Mammary epithelial cell (primary cell): ENCODE results near the gene HDAC4.

Experiments used
- CTCF ChIP-seq, 2 donors: IDR thresholded peaks in 1 of 2; conservative IDR thresholded peaks in 1 of 2; 2 replicates each; pipeline ENCODE4 v1.5.1; 2011 to 2012; ENCODE audit warnings: inconsistent platforms in 2 of 2, low read length in 2 of 2, mild to moderate bottlenecking in 2 of 2, control low read depth in 1 of 2, low read depth in 1 of 2; ENCODE audit not compliant: insufficient read depth in 1 of 2; ENCODE audit errors: extremely low read depth in 1 of 2
- EZH2 ChIP-seq: IDR thresholded peaks from 2 replicates; pipeline ENCODE4 v1.6.1; 2012; ENCODE audit warnings: low read length, inconsistent platforms, borderline replicate concordance

- no peak for TF ChIP-seq CTCF (conservative IDR thresholded peaks at IDR 0.05 in 1 of 2, IDR thresholded peaks at IDR 0.05 in 1 of 2; ENCODE audit: extremely low read depth in 1 of 2, insufficient read depth in 1 of 2, low read depth in 1 of 2, low read length in 2 of 2)
- TF ChIP-seq EZH2, result no peak
These were observed 2.8 kb downstream of the HDAC4 start for GRCh38 chr2:239397931-239398471.
